Endothelial cell of umbilical vein (primary cell): ENCODE measurements around the gene COPRS.

Source experiments
- CTCF ChIP-seq, 2 donors: IDR thresholded peaks; 1 replicate in 1 of 2; 2 replicates in 1 of 2; pipeline ENCODE4 v1.5.1; 2011; ENCODE audit warnings: low read length in 2 of 2, mild to moderate bottlenecking in 2 of 2, moderate library complexity in 2 of 2, control low read depth in 1 of 2, inconsistent platforms in 1 of 2, low read depth in 1 of 2; ENCODE audit not compliant: insufficient read depth in 1 of 2; ENCODE audit errors: extremely low read depth in 1 of 2
- POLR2A ChIP-seq: IDR thresholded peaks from 2 replicates; pipeline ENCODE4 v1.6.1; 2012; ENCODE audit warnings: low read depth, mild to moderate bottlenecking, control low read depth, low read length
- POLR2AphosphoS5 ChIP-seq: IDR thresholded peaks from 2 replicates; pipeline ENCODE4 v1.6.1; 2012; ENCODE audit warnings: low read depth, mild to moderate bottlenecking, control low read depth, low read length, moderate library complexity; ENCODE audit not compliant: insufficient read depth

GRCh38 chr17:31803494-31804213 lies 55.4 kb downstream of the COPRS start:
- TF ChIP-seq POLR2AphosphoS5 (no peak), CTCF (IDR thresholded peaks at IDR 0.05; ENCODE audit: extremely low read depth in 1 of 2, insufficient read depth in 1 of 2, low read depth in 1 of 2, low read length in 2 of 2) (no peak), POLR2A (no peak)
